ENCODE results near the gene CDH4. TPM values are rescaled to one million over a fixed set of nuclear protein-coding genes. Genes with fewer than 3 reads are reported as not detected.

CDH4 gene
- total and polyA plus RNA-seq, 10 donors, result 0.30 to 20.1 (median 7.7) TPM

DNA sequence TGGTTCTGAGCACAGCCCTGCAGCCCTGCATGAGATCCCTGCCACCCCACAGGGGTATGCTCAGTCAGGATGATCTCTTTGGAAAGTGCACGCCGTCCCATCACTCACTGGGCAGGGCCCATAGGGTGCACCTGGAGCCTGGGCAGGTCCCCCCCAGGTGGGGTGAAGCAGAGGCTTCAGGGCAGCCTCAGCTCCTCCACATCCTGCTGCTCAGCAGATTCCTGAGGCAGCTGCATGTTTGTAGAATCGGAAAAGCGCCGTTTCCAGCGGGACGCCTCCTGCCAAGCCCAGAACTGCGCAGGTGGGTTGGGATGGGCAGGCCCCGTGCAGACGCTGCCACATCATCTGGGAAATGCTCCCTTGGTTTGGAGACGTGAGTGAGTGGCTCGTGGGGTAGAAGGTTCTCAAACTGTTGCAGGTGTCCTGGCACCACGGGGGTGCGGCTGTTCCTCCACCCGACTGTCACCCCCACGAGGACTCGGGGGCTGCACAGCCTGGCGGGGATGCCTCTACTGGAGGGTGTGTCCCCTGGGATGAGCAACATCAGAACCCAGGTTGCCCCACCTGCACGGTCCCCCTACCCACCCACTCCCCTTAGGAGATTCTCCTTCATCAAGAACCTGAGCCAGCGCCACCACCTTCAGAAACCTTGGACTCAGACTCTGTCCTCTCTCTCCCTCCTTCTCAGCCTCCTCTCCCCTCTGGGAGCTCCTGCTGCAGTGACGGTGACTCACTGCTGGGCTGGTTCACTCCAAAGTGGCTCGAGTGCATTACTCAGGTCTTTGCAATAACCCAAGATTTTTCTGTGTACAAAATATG, 479.5 kb downstream of the CDH4 start:
- peak; percentile 57 for DNase-seq
- peaks cover 0 to 16% (median 0%) of the 10 kb centered on the region in 8 donors for H3K9me3 ChIP-seq
- intact Hi-C loops (cut with DNase I; ENCODE audit: low total_unique reads), result no loop called here
- no peak overlapping the region for H3K4me3 ChIP-seq
- H3K27me3 ChIP-seq (replicated peaks in 1 of 7), result peaks cover 0 to 29% (median 0%) of the 10 kb centered on the region in 7 donors
- no peaks in the 10 kb centered on the region for H3K4me1 ChIP-seq
- H3K36me3 ChIP-seq, result no peaks in the 10 kb centered on the region
- TF ChIP-seq POLR2A (IDR thresholded peaks at IDR 0.05) (no peak), POLR2AphosphoS5 (IDR thresholded peaks at IDR 0.05) (no peak)
- TF ChIP-seq, protein P1, sequence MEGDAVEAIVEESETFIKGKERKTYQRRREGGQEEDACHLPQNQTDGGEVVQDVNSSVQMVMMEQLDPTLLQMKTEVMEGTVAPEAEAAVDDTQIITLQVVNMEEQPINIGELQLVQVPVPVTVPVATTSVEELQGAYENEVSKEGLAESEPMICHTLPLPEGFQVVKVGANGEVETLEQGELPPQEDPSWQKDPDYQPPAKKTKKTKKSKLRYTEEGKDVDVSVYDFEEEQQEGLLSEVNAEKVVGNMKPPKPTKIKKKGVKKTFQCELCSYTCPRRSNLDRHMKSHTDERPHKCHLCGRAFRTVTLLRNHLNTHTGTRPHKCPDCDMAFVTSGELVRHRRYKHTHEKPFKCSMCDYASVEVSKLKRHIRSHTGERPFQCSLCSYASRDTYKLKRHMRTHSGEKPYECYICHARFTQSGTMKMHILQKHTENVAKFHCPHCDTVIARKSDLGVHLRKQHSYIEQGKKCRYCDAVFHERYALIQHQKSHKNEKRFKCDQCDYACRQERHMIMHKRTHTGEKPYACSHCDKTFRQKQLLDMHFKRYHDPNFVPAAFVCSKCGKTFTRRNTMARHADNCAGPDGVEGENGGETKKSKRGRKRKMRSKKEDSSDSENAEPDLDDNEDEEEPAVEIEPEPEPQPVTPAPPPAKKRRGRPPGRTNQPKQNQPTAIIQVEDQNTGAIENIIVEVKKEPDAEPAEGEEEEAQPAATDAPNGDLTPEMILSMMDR (IDR thresholded peaks at IDR 0.05 in 8 of 11, conservative IDR thresholded peaks at IDR 0.05 in 3 of 11), result no peak
- no peak overlapping the region for H3K27ac ChIP-seq
- 82 to 90% (median 88%) methylated on average over 14 to 22 of the region's 22 CpGs for WGBS, 5 donors

DNA sequence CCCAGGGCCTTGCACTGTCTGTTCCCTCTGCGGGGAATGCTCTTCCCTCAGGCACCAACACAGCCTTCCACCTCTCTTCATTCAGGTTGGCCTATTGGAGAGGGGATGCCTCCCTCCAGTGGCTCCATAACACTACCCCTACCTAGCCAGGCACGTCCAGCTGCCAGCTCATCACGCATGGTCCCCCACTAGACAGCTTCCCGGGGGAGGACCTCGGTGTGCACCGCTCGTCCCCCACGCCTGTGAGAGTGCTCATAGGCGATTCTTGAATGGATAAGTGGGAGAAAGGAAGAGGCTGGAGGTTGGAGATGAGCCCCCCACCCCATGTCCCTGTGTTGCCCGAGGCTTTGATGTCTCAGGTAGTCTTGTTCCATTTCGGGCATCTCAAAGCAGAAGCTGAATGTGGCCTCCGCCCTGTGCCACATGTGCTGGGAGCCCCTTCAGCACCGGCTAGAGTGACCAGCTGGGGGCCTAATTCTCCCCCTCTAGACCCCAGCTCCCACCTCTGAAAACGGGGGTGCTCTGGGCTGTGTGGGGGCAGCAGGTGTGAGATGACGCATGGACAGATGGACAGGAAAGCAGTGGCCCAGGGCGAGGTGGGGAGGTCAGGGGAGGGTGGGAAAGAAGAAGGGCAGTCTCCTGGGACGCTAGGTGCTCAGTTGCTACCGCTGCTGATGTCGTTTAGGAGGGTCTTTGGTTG, 480.6 kb downstream of the CDH4 start:
- peak; percentile 64 for DNase-seq
- Histone ChIP-seq H3K4me1 (no peaks in the 10 kb centered on the region), H3K27ac (no peak overlapping the region), H3K9me3 (peaks cover 0 to 8% (median 0%) of the 10 kb centered on the region in 8 donors), H3K36me3 (no peaks in the 10 kb centered on the region), H3K4me3 (no peak overlapping the region), H3K27me3 (replicated peaks in 1 of 7) (peaks cover 0 to 30% (median 0%) of the 10 kb centered on the region in 7 donors)
- WGBS, 5 donors, result 80 to 86% (median 81%) methylated on average over 18 to 19 of the region's 19 CpGs
- TF ChIP-seq POLR2AphosphoS5 (IDR thresholded peaks at IDR 0.05) (no peak), POLR2A (IDR thresholded peaks at IDR 0.05) (no peak)
- TF ChIP-seq, protein P1 (IDR thresholded peaks at IDR 0.05 in 8 of 11, conservative IDR thresholded peaks at IDR 0.05 in 3 of 11), result no peak
- intact Hi-C loops (cut with DNase I; ENCODE audit: low total_unique reads), result no loop called here

DNA sequence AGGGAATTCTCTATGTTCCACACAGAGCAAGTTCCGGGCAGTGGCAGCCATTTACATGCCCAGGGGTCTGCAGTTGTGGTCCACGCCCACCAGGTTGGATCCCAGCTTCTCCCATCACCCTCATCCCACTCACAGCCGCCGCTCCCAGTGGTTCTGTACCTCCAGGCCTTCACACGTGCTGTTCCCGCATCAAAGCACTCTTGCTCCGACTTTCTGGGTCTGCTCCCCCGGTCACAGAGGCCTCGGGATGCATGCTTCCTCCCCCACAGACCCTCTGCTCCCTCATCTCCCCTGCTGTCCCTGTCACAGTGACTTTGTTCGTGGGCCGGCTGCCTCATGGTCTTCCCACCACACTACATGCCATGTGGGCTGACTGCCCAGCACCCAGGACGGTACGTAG, 481.2 kb downstream of the CDH4 start:
- Histone ChIP-seq H3K36me3 (no peaks in the 10 kb centered on the region), H3K4me1 (no peaks in the 10 kb centered on the region), H3K27ac (no peak overlapping the region), H3K9me3 (peaks cover 0 to 3% (median 0%) of the 10 kb centered on the region in 8 donors), H3K4me3 (no peak overlapping the region), H3K27me3 (replicated peaks in 1 of 7) (peaks cover 0 to 36% (median 0%) of the 10 kb centered on the region in 7 donors)
- DNase-seq, result peak; percentile 58
- WGBS, 5 donors, result 78 to 86% (median 82%) methylated on average over 13 of the region's 13 CpGs
- intact Hi-C loops (cut with DNase I; ENCODE audit: low total_unique reads), result no loop called here
- TF ChIP-seq, protein P1 (IDR thresholded peaks at IDR 0.05 in 8 of 11, conservative IDR thresholded peaks at IDR 0.05 in 3 of 11), result no peak
- no peak for TF ChIP-seq POLR2AphosphoS5 (IDR thresholded peaks at IDR 0.05)
- no peak for TF ChIP-seq POLR2A (IDR thresholded peaks at IDR 0.05)
